Ecto neural progenitor cell (in vitro differentiated cells): ENCODE data around the gene KDM3B.

Source experiments
- DNase-seq: peaks from one replicate; pipeline ENCODE4 v3.0.0-alpha.2; 2018; ENCODE audit warnings: low spot score

Gene KDM3B

GRCh38 chr5:138449501-138450239, 97.2 kb downstream of the KDM3B start:
- peak; percentile 93 for DNase-seq

GRCh38 chr5:138450971-138451370, 98.5 kb downstream of the KDM3B start:
- DNase-seq, result no peak

GRCh38 chr5:138452720-138453119, 100.2 kb downstream of the KDM3B start:
- no peak for DNase-seq

GRCh38 chr5:138453590-138453989, 101.1 kb downstream of the KDM3B start:
- no peak for DNase-seq

GRCh38 chr5:138454121-138454520, 101.6 kb downstream of the KDM3B start:
- no peak for DNase-seq

- no peak for DNase-seq
Observed at GRCh38 chr5:138455232-138455930, 102.9 kb downstream of the KDM3B start.

- no peak for DNase-seq
Observed at GRCh38 chr5:138457531-138458275, 105.2 kb downstream of the KDM3B start.

GRCh38 chr5:138458384-138458783, 105.9 kb downstream of the KDM3B start:
- DNase-seq, result no peak

- DNase-seq, result no peak
Observed at GRCh38 chr5:138458856-138459255, 106.4 kb downstream of the KDM3B start.

GRCh38 chr5:138459311-138459933, 106.9 kb downstream of the KDM3B start:
- no peak for DNase-seq

GRCh38 chr5:138460032-138460693, 107.7 kb downstream of the KDM3B start:
- no peak for DNase-seq

- peak; percentile 44 for DNase-seq
Observed at GRCh38 chr5:138461343-138462125, 109.0 kb downstream of the KDM3B start.

- DNase-seq, result no peak
Observed at GRCh38 chr5:138463419-138464007, 111.0 kb downstream of the KDM3B start.

- DNase-seq, result peak; percentile 95
Observed at GRCh38 chr5:138464008-138464387, 111.5 kb downstream of the KDM3B start.

- peak; percentile 98 for DNase-seq
Observed at GRCh38 chr5:138464388-138465260, 112.1 kb downstream of the KDM3B start.

GRCh38 chr5:138465261-138466124, 113.0 kb downstream of the KDM3B start, which contains the start of gene EGR1:
Gene EGR1, plus strand, starts transcription at chr5:138465479. Its CDS starts 283 bp downstream, at chr5:138465762.
- DNase-seq, result peak; percentile 96

GRCh38 chr5:138466125-138466899, 113.8 kb downstream of the KDM3B start:
- no peak for DNase-seq
